ENCODE measurements around the gene MSANTD1.
A peak's percentile ranks its signal among the peaks of the same experiment; 100 is the strongest.

Gene MSANTD1

GRCh38 chr4:3284734-3285557 is 36.0 kb downstream of the MSANTD1 start:
- H3K4me3 ChIP-seq (replicated peaks; ENCODE audit: insufficient read depth, low read length): no peak overlapping the region
- no peaks in the 10 kb centered on the region for H3K27me3 ChIP-seq (ENCODE audit: insufficient read depth, poor library complexity, severe bottlenecking)
- no peak for DNase-seq (ENCODE audit: low read depth in 1 of 2, low spot score in 1 of 2)
- no peak overlapping the region for H3K27ac ChIP-seq (replicated peaks)
- no peak for TF ChIP-seq REST (IDR thresholded peaks at IDR 0.05; ENCODE audit: insufficient replicate concordance, low read depth)
- no peak for TF ChIP-seq SPI1 (IDR thresholded peaks at IDR 0.05; ENCODE audit: borderline replicate concordance, low read depth)
- no peak for TF ChIP-seq CTCF (IDR thresholded peaks at IDR 0.05; ENCODE audit: insufficient read depth, low read length)

GRCh38 chr4:3285558-3286334 is 36.8 kb downstream of the MSANTD1 start:
- Histone ChIP-seq H3K27me3 (ENCODE audit: insufficient read depth, poor library complexity, severe bottlenecking) (no peaks in the 10 kb centered on the region), H3K27ac (replicated peaks) (no peak overlapping the region), H3K4me3 (replicated peaks; ENCODE audit: insufficient read depth, low read length) (no peak overlapping the region)
- DNase-seq (ENCODE audit: low read depth in 1 of 2, low spot score in 1 of 2): peak; percentile 66 to 74
- TF ChIP-seq REST (IDR thresholded peaks at IDR 0.05; ENCODE audit: insufficient replicate concordance, low read depth) (no peak), POLR2AphosphoS5 (IDR thresholded peaks at IDR 0.05; ENCODE audit: low read depth) (no peak), GABPA (IDR thresholded peaks at IDR 0.05; ENCODE audit: low read depth) (no peak), SPI1 (IDR thresholded peaks at IDR 0.05; ENCODE audit: borderline replicate concordance, low read depth) (peak; percentile 68; the same call in 1 of the 2 replicates)

GRCh38 chr4:3286335-3287175 is 37.6 kb downstream of the MSANTD1 start:
- DNase-seq (ENCODE audit: low read depth in 1 of 2, low spot score in 1 of 2): no peak
- TF ChIP-seq GABPA (IDR thresholded peaks at IDR 0.05; ENCODE audit: low read depth): no peak
- TF ChIP-seq REST (IDR thresholded peaks at IDR 0.05; ENCODE audit: insufficient replicate concordance, low read depth): no peak
- TF ChIP-seq POLR2AphosphoS5 (IDR thresholded peaks at IDR 0.05; ENCODE audit: low read depth): no peak
- no peak for TF ChIP-seq CTCF (IDR thresholded peaks at IDR 0.05; ENCODE audit: insufficient read depth, low read length)
- no peak for TF ChIP-seq SPI1 (IDR thresholded peaks at IDR 0.05; ENCODE audit: borderline replicate concordance, low read depth)
- Histone ChIP-seq H3K27me3 (ENCODE audit: insufficient read depth, poor library complexity, severe bottlenecking) (peaks cover 2% of the 10 kb centered on the region), H3K4me3 (replicated peaks; ENCODE audit: insufficient read depth, low read length) (no peak overlapping the region), H3K27ac (replicated peaks) (no peak overlapping the region)

Data from HL-60 (cell line).